Measurements from ENCODE around the gene SCIN. TPM values are rescaled to one million over a fixed set of nuclear protein-coding genes. Genes with fewer than 3 reads are reported as not detected.
"Not testable (repeated sequence)": the region's sequence is repeated elsewhere in the genome, so short reads cannot be mapped to it uniquely, and the experiment has no call there.

Gene SCIN
- total RNA-seq, 1 experiment from 2014 or later: not detected

- in situ Hi-C loops (cut with HindIII; ENCODE audit: low sequenced_read_pairs): no loop called here
- DNase-seq (ENCODE audit: low spot score): no peak
Observed at GRCh38 chr7:12670743-12671520, 100.4 kb downstream of the SCIN start.

GRCh38 chr7:12673436-12673835 is 102.9 kb downstream of the SCIN start:
- DNase-seq (ENCODE audit: low spot score); in situ Hi-C loops (cut with HindIII; ENCODE audit: low sequenced_read_pairs): not testable (repeated sequence)

GRCh38 chr7:12674053-12674452 is 103.5 kb downstream of the SCIN start:
- no peak for DNase-seq (ENCODE audit: low spot score)
- in situ Hi-C loops (cut with HindIII; ENCODE audit: low sequenced_read_pairs): no loop called here

DNA sequence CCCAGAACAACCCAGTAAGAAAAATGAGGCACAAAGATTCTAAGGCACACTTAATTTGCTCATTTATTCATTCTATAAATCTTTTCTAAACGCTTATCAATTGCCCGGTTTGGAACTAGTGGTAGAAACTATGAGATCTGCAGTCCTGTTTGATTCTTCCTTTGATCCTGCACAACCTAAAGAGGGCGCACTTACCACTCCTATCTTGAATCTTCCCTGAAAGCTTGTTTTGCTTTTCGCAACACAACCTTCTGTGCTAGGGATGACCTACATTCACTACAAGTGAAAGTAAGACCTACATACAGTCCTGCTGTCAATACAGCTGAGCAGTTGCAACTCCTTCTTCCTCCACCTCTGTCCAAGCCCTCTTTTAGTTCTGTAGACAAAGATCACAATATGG is 104.3 kb downstream of the SCIN start:
- in situ Hi-C loops (cut with HindIII; ENCODE audit: low sequenced_read_pairs): no loop called here

DNA sequence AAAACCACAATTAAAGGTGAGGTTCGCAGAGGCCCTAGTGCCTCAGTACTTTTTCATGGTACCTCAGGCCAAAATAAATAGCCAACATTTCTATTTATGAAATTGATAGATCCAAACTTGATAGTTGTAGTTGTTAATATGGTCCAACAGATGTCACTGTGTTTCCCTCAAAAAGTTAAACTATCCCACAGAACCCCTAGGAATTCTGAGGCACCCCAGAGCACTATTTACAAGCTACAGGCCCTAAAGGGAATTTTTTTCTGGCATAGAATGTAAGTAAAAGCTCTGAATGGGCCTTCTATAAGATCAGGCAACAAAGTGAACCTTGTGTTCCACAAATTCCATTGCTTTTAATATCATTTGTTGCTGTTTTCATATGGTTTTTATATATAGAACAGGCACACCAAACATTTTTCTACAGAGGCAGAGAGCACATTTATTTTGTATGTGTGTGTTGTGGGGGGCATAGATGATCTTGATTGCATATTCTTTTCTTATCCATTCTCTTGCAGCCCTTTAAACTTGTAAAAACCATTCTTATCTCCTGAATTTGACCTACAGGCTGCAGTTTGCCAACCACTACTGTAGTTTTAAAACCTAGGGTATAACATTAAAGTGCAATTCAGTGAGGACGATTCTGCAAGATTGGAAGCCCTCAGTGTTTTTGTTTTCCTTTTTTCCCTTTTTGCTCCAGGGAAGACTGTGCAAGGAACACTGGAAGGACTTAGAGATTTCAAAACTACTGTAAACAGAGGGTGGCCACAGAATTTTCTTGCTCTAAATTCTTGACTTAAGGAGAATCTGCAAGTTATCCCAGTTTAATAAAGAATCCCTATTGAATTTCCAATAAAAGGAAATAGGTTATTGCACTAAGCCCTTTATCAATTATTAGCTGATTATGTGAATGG is 113.4 kb downstream of the SCIN start:
- DNase-seq (ENCODE audit: low spot score): no peak
- in situ Hi-C loops (cut with HindIII; ENCODE audit: low sequenced_read_pairs): no loop called here

More for the DNA sequence above, 104.3 kb downstream of the SCIN start:
- DNase-seq (ENCODE audit: low spot score): no peak

DNA sequence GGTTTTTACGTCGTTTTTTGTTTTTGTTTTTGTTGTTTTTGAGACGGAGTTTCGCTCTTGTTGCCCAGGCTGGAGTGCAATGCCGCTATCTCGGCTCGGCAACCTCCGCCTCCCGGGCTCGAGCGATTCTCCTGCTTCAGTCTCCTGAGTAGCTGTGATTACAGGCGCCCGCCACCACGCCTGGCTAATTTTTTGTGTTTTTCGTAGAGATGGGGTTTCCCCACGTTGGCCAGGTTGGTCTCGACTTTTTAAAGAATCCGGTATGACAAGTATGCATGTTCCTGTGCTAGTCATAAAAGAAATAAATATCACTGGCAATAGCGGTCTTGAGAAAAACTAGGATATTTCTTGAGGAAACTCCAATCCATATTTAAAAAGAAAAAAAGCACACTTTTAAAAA is 114.2 kb downstream of the SCIN start:
- DNase-seq (ENCODE audit: low spot score): no peak
- in situ Hi-C loops (cut with HindIII; ENCODE audit: low sequenced_read_pairs): no loop called here

GRCh38 chr7:12685550-12685949 is 115.0 kb downstream of the SCIN start:
- in situ Hi-C loops (cut with HindIII; ENCODE audit: low sequenced_read_pairs): no loop called here
- peak; percentile 32 for DNase-seq (ENCODE audit: low spot score)

GRCh38 chr7:12686234-12686890 is 115.8 kb downstream of the SCIN start:
- in situ Hi-C loops (cut with HindIII; ENCODE audit: low sequenced_read_pairs): no loop called here
- DNase-seq (ENCODE audit: low spot score): peak; percentile 66

DNA sequence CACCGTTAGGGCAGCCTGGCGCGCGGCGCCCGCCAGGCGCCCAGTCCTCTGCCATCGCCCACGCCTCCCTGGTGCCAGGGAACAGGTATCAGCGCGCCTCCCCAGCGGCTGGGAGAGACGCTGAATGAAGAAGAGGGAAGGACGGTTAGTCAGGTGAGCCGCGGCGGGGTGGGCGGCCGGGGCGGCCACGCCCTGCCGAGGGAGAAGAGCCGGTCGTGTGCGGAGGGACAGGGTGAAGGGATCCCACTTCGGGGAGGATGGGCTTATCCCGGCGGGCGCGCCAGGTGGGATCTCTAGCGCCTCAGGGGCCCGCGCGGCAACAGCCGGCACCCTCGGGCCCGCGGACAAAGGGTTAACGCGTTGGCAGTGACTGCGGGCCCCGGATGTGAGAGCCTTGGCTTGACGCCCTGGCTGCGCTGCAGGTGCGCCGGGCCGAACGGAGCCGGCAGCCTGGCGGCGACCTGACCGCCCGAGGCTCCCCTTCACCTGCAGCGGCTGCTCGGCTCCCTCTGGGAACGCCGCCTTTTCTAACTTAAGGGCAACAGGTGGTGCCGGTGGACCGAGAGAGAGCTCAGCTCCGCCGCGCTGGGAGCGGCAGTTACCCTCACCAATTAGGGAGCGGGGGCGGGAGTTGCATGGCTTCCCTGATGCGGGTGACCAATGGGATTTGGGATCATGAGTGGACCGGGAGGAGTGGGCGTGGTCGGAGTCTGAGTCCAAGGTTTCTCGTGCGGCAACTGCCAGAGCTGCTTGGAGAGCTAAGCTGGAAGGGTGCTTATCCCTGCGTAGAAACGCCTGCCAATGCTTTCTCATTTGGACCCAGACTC is 116.6 kb downstream of the SCIN start, which contains the start of gene ARL4A:
Gene ARL4A (plus strand): TSS at position 743 of the 827 bp plus-strand sequence. CDS start 622 bp downstream, outside the sequence.
- in situ Hi-C loops (cut with HindIII; ENCODE audit: low sequenced_read_pairs): no loop called here
- peak; percentile 98 for DNase-seq (ENCODE audit: low spot score)

DNA sequence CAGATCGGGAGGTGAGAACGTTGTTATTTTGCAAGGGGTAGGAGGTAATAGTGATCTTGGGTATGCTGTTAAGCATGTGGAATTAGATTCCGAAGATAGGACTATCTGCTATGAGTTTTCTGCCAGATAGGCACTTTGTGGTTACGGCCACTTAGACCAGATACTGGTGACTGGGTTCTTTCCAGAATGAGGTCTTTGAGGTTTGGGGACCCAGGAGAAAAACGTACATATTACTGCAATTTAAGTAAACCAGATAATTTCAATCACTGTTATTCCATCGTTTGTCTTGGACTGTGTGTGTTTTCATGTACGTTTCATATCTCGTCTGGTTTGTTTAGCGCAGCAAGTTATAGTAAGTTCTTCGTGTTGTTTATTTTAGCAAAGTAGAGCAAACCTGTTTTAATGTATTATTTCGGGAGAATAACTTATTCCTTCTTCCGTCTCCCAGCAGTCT is 117.2 kb downstream of the SCIN start:
- in situ Hi-C loops (cut with HindIII; ENCODE audit: low sequenced_read_pairs): no loop called here
- DNase-seq (ENCODE audit: low spot score): no peak

DNA sequence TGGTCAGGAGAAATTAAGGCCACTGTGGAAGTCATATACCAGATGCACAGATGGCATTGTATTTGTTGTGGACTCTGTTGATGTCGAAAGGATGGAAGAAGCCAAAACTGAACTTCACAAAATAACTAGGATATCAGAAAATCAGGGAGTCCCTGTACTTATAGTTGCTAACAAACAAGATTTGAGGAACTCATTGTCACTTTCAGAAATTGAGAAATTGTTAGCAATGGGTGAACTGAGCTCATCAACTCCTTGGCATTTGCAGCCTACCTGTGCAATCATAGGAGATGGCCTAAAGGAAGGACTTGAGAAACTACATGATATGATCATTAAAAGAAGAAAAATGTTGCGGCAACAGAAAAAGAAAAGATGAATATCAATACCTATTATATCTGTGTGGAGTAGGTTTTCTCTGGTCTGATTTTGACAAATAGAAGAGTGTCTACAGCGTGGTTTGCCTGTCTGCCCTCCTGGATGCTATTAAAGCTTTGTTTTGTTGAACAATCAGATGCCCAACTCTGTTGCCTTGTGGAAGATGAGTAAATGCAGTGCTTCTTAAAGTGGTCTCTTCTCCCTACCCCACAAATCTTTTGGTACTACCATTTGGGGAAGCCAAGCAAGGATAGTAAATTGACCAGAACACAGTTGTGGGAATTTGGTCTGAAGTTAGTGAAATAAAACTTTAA is 118.1 kb downstream of the SCIN start:
- in situ Hi-C loops (cut with HindIII; ENCODE audit: low sequenced_read_pairs); DNase-seq (ENCODE audit: low spot score): not testable (repeated sequence)

DNA sequence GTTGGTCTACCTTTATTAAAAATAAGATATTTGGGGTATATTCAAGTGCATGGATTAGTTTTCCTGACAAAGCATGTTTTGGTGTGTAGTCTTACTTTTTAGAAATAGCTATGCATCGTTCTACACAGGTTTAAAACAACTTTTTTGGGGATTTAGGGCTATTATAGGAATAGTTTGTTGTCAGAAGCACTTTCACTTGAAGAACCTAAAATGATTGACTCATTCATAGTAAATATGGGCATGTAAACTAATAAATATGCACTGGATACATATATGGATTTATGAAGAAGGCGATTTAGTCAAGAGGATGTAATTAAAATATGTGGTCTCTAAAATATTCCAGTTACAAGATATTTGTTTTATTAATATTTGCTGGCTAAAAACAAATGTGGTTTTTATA is 118.9 kb downstream of the SCIN start:
- in situ Hi-C loops (cut with HindIII; ENCODE audit: low sequenced_read_pairs): no loop called here
- no peak for DNase-seq (ENCODE audit: low spot score)

GRCh38 chr7:12690041-12690878 is 119.7 kb downstream of the SCIN start:
- in situ Hi-C loops (cut with HindIII; ENCODE audit: low sequenced_read_pairs): no loop called here
- no peak for DNase-seq (ENCODE audit: low spot score)

DNA sequence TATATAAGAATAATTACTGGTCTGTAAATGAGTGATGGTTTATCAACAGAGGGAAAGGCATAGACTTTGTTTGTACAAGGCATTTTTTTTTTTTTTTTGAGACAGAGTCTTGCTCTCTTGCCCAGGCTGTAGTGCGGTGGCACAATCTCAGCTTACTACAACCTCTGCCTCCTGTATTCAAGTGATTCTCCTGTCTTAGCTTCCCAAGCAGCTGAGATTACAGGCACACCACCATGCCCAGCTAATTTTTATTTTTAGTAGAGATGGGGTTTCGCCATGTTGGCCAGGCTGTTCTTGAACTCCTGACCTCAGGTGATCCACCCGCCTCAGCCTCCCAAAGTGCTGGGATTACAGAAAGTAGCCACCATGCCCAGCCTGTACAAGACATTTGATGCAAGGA is 120.9 kb downstream of the SCIN start:
- in situ Hi-C loops (cut with HindIII; ENCODE audit: low sequenced_read_pairs): not testable (repeated sequence)

DNA sequence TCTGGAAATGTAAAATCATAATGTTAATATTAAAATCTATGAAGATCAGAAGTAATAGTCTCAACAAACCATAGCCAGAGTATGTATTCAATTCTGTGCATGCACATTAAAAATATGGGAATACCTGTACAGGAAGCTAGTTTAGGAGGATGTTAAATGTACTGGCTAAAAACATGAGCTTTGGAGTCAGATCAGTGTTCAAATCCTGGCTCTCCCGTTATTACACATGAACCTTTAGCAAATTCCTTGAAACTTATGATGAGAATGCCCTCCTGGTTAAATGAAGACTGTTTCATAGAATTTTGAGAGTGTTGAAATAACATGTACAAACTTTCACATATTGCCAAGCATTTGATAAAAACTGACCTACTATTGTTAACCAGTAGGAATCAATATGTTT is 121.5 kb downstream of the SCIN start:
- DNase-seq (ENCODE audit: low spot score): no peak
- in situ Hi-C loops (cut with HindIII; ENCODE audit: low sequenced_read_pairs): no loop called here

More for the DNA sequence above, 120.9 kb downstream of the SCIN start:
- DNase-seq (ENCODE audit: low spot score): not testable (repeated sequence)

DNA sequence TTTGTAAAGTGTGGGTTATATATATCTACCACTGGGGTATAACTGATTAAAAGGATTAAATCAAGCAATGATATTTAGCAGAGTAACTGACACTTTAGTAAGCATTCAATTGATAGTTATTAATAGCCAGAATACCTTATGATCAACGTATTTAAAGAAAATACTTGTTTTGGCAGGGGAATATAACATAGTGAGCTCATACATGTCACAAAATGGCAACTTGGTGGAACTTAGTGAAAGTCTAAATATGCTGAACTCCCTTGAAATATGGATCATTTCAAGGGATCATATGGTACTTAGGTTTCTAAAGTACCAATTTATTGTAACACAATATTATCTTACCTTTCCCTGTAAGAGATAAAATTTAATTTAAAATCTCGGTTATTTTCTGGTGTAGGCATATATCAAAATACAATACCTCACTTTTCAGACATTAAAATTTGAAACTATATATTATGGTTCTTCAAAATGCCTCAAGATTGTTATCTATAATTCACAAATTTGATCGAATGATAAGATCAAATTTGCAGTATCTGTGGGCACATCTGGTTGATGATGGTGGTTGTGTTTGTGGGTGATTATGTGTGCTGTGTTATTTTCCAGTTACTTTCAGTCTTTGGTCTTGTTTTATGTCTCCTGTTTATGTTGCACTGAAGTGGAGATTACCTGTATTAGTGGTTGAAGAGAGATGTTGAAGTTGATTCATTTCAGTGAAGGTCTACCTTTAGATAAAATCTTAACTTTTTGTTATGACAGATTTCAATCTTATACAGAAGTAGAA is 122.1 kb downstream of the SCIN start:
- in situ Hi-C loops (cut with HindIII; ENCODE audit: low sequenced_read_pairs): no loop called here
- no peak for DNase-seq (ENCODE audit: low spot score)

GRCh38 chr7:12694817-12695216 is 124.3 kb downstream of the SCIN start:
- in situ Hi-C loops (cut with HindIII; ENCODE audit: low sequenced_read_pairs): no loop called here
- no peak for DNase-seq (ENCODE audit: low spot score)
